HCT116 (cell line): ENCODE measurements around the gene KRTAP10-8. TPM values are rescaled to one million over a fixed set of nuclear protein-coding genes. Genes with fewer than 3 reads are reported as not detected.

ENCODE experiments used
- ATAC-seq: fragments of 200-7000 bp; cut with Tn5 transposase; 2 replicates; pipeline ENCODE4 v1.9.1; 2020; ENCODE audit warnings: mild to moderate bottlenecking, moderate library complexity
- BruUV-seq: library from RNA; stranded (reverse); fragments of 400-500 nt; replicated peaks from 2 replicates; lab custom pipeline; 2021; lab: Mats Ljungman, UMichigan
- CTCF ChIA-PET: fragments of 300-600 bp; sonication (Branson Sonifier 250); formaldehyde crosslinking; loops from one replicate; lab custom pipeline; 2021; ENCODE audit warnings: antibody characterized with exemption; lab: Charles Lee
- POLR2A ChIA-PET: fragments of 300-600, 350-600 bp; sonication (Branson Sonifier 250); formaldehyde crosslinking; loops from one replicate; lab custom pipeline; 2021; ENCODE audit warnings: antibody characterized with exemption; lab: Charles Lee
- RAD21 ChIA-PET, 2 experiments: fragments of 300-600 bp; sonication (Branson Sonifier 250); formaldehyde crosslinking; loops; one replicate each; lab custom pipeline; 2023; ENCODE audit warnings: low total read pairs in 2 of 2; ENCODE audit not compliant: uncharacterized antibody in 2 of 2, unreplicated experiment in 2 of 2, low non-redundant PET in 1 of 2; lab: Charles Lee
- DNase-seq: peaks from one replicate; pipeline ENCODE4 v3.0.0-alpha.2; 2010; ENCODE audit warnings: low read depth, low spot score
- H2AFZ ChIP-seq: fragments of 200-600 bp; shearing (Covaris generic), sonication (generic); 2 replicates; pipeline ENCODE4 v1.6.1; 2017; ENCODE audit warnings: low read depth, mixed run types, mixed read lengths, antibody characterized with exemption, low read length; ENCODE audit not compliant: poor library complexity, severe bottlenecking
- H3K27ac ChIP-seq: 2 replicates; pipeline ENCODE4 v1.5.1; 2012; ENCODE audit warnings: low read depth, low read length
- H3K27me3 ChIP-seq: fragments of 200-600 bp; sonication (generic); 2 replicates; pipeline ENCODE4 v1.6.1; 2016; ENCODE audit warnings: mixed run types, low read length, mixed read lengths; ENCODE audit not compliant: insufficient read depth
- H3K36me3 ChIP-seq, 2 experiments: fragments of 200-500 bp in 1 of 2; fragments of 200-600 bp in 1 of 2; sonication (Bioruptor generic) in 1 of 2; sonication (generic) in 1 of 2; 2 replicates each; pipeline versions ENCODE4 v1.5.1 to v1.6.1; 2014 to 2016; ENCODE audit warnings: low read length in 2 of 2, inconsistent platforms in 1 of 2, mixed read lengths in 1 of 2, mixed run types in 1 of 2; ENCODE audit not compliant: insufficient read depth in 2 of 2, control insufficient read depth in 1 of 2
- H3K4me1 ChIP-seq, 2 experiments: fragments of 200-600 bp in 1 of 2; sonication (generic) in 1 of 2; 2 replicates each; pipeline versions ENCODE4 v1.5.1 to v1.6.1; 2012 to 2017; ENCODE audit warnings: low read length in 2 of 2, inconsistent platforms in 1 of 2, mild to moderate bottlenecking in 1 of 2, mixed read lengths in 1 of 2, mixed run types in 1 of 2, moderate library complexity in 1 of 2; ENCODE audit not compliant: insufficient read depth in 2 of 2, control insufficient read depth in 1 of 2
- H3K4me2 ChIP-seq: fragments of 200-600 bp; sonication (generic); 2 replicates; pipeline ENCODE4 v1.6.1; 2017; ENCODE audit warnings: mixed run types, low read length, mixed read lengths
- H3K4me3 ChIP-seq, 2 experiments: fragments of 200-600 bp in 1 of 2; sonication (generic) in 1 of 2; replicated peaks in 1 of 2; 2 replicates each; pipeline ENCODE4 v1.5.1; 2011 to 2016; ENCODE audit warnings: low read length in 2 of 2, control low read depth in 1 of 2, low read depth in 1 of 2, mild to moderate bottlenecking in 1 of 2, mixed read lengths in 1 of 2, mixed run types in 1 of 2
- H3K79me2 ChIP-seq: fragments of 200-600 bp; sonication (generic); 2 replicates; pipeline ENCODE4 v1.6.1; 2017; ENCODE audit warnings: mild to moderate bottlenecking, mixed run types, low read length, moderate library complexity, mixed read lengths; ENCODE audit not compliant: insufficient read depth
- H3K9ac ChIP-seq: fragments of 200-600 bp; sonication (generic); 2 replicates; pipeline ENCODE4 v1.6.1; 2016; ENCODE audit warnings: low read length, mixed read lengths
- H3K9me2 ChIP-seq: fragments of 200-600 bp; sonication (generic), shearing (Covaris generic); 2 replicates; pipeline ENCODE4 v1.6.1; 2017; ENCODE audit warnings: mixed run types, mild to moderate bottlenecking, moderate library complexity; ENCODE audit not compliant: insufficient read depth
- H3K9me3 ChIP-seq, 2 experiments: fragments of 200-500 bp in 1 of 2; fragments of 200-600 bp in 1 of 2; sonication (Bioruptor generic) in 1 of 2; sonication (generic) in 1 of 2; 2 replicates each; pipeline ENCODE4 v1.6.1; 2014 to 2017; ENCODE audit warnings: low read length in 2 of 2, mixed read lengths in 2 of 2, inconsistent platforms in 1 of 2, low read depth in 1 of 2, mild to moderate bottlenecking in 1 of 2, mixed run types in 1 of 2, moderate library complexity in 1 of 2; ENCODE audit not compliant: control insufficient read depth in 1 of 2, insufficient read depth in 1 of 2
- H4K20me1 ChIP-seq: fragments of 200-600 bp; sonication (generic), shearing (Covaris generic); 2 replicates; pipeline ENCODE4 v1.6.1; 2017; ENCODE audit warnings: mixed run types, mild to moderate bottlenecking, moderate library complexity; ENCODE audit not compliant: insufficient read depth
- CBX3 ChIP-seq: IDR thresholded peaks from 2 replicates; pipeline ENCODE4 v1.6.1; 2012; ENCODE audit warnings: low read depth
- EGR1 ChIP-seq: IDR thresholded peaks from 2 replicates; pipeline ENCODE4 v1.6.1; 2012; ENCODE audit warnings: low read depth
- EZH2phosphoT487 ChIP-seq: fragments of 200-600 bp; IDR thresholded peaks from 2 replicates; pipeline ENCODE4 v1.6.1; 2018; ENCODE audit warnings: antibody characterized with exemption, borderline replicate concordance
- POLR2A ChIP-seq: IDR thresholded peaks from 2 replicates; pipeline ENCODE4 v1.7.0; 2011; ENCODE audit warnings: borderline replicate concordance; ENCODE audit not compliant: insufficient read depth, insufficient read length; ENCODE audit errors: extremely low read depth
- SIN3A ChIP-seq: IDR thresholded peaks from 2 replicates; pipeline ENCODE4 v1.6.1; 2012; ENCODE audit warnings: low read depth
- SRF ChIP-seq: IDR thresholded peaks from 2 replicates; pipeline ENCODE4 v1.6.1; 2012; ENCODE audit warnings: low read depth
- ZNF274 ChIP-seq: fragments of 200-500 bp; sonication (Bioruptor generic); IDR thresholded peaks from 2 replicates; pipeline ENCODE4 v1.6.1; 2014; ENCODE audit warnings: mild to moderate bottlenecking, low read depth, low read length, inconsistent platforms
- intact Hi-C: fragments of 100-400 bp; cut with micrococcal nuclease; formaldehyde crosslinking; loops from 2 replicates; pipeline ENCODE4 v1.10.0; 2022
- total RNA-seq: library from RNA; stranded (reverse); gene quantifications from one replicate; pipeline ENCODE4 v1.2.1, GENCODE V29; 2021; ENCODE audit not compliant: unreplicated experiment
- TF ChIP-seq, protein P1 (sequence below): IDR thresholded peaks from 2 replicates; pipeline ENCODE4 v1.6.1; 2012
- TF ChIP-seq, protein P2 (sequence below): IDR thresholded peaks from 2 replicates; pipeline ENCODE4 v1.6.1; 2011; ENCODE audit warnings: mild to moderate bottlenecking, low read length, moderate library complexity; ENCODE audit not compliant: insufficient replicate concordance; ENCODE audit errors: extremely low read depth
- TF ChIP-seq, protein P3 (sequence below), 3 experiments: fragments of 200-600 bp in 1 of 3; sonication (generic) in 1 of 3; IDR thresholded peaks in 2 of 3; conservative IDR thresholded peaks in 1 of 3; 2 replicates each; pipeline ENCODE4 v1.5.1; 2012 to 2017; ENCODE audit warnings: low read depth in 2 of 3, low read length in 2 of 3, antibody characterized with exemption in 1 of 3, borderline replicate concordance in 1 of 3, control low read depth in 1 of 3, mild to moderate bottlenecking in 1 of 3, mixed read lengths in 1 of 3, mixed run types in 1 of 3, moderate library complexity in 1 of 3; ENCODE audit not compliant: insufficient read depth in 1 of 3

The KRTAP10-8 gene
- total RNA-seq, 1 experiment from 2014 or later: not detected

DNA sequence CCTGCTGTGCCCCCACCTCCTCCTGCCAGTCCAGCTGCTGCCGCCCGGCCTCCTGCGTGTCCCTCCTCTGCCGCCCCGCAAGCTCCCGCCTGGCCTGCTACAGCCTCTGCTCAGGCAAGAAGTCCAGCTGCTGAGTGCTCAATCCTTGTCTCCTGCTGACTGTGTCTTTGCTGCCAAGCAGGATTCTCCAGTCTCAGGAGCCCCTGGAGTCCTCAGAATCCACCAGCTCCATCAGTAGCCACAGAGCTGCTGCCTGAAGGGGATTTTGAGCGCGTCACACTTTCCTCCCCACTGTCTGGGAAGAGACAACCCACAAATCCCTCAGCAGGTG is 35.3 kb downstream of the KRTAP10-8 start:
- Histone ChIP-seq H3K4me3 (no peak overlapping the region), H3K9ac (no peak overlapping the region), H3K27me3 (no peaks in the 10 kb centered on the region), H3K79me2 (no peaks in the 10 kb centered on the region), H3K36me3 (no peaks in the 10 kb centered on the region), H3K9me3 (peaks cover 6 to 17% of the 10 kb centered on the region in 2 experiments; a peak in 2 of 4 replicates), H3K9me2 (no peaks in the 10 kb centered on the region), H4K20me1 (no peaks in the 10 kb centered on the region), H3K4me1 (no peaks in the 10 kb centered on the region), H3K27ac (no peak overlapping the region), H3K4me2 (no peak overlapping the region), H2AFZ (no peak overlapping the region)
- ChIA-PET RAD21 (no interaction called here), POLR2A (no interaction called here), CTCF (no interaction called here)
- intact Hi-C loops: no loop called here
- DNase-seq (no peak), ATAC-seq (no peak)
- TF ChIP-seq, protein P1, sequence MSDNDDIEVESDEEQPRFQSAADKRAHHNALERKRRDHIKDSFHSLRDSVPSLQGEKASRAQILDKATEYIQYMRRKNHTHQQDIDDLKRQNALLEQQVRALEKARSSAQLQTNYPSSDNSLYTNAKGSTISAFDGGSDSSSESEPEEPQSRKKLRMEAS: no peak
- TF ChIP-seq SRF: no peak
- TF ChIP-seq EZH2phosphoT487: no peak
- TF ChIP-seq SIN3A: no peak
- TF ChIP-seq CBX3: no peak
- no peak for TF ChIP-seq EGR1
- TF ChIP-seq, protein P2, sequence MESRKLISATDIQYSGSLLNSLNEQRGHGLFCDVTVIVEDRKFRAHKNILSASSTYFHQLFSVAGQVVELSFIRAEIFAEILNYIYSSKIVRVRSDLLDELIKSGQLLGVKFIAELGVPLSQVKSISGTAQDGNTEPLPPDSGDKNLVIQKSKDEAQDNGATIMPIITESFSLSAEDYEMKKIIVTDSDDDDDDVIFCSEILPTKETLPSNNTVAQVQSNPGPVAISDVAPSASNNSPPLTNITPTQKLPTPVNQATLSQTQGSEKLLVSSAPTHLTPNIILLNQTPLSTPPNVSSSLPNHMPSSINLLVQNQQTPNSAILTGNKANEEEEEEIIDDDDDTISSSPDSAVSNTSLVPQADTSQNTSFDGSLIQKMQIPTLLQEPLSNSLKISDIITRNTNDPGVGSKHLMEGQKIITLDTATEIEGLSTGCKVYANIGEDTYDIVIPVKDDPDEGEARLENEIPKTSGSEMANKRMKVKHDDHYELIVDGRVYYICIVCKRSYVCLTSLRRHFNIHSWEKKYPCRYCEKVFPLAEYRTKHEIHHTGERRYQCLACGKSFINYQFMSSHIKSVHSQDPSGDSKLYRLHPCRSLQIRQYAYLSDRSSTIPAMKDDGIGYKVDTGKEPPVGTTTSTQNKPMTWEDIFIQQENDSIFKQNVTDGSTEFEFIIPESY: no peak
- BruUV-seq: no TSS peak

DNA sequence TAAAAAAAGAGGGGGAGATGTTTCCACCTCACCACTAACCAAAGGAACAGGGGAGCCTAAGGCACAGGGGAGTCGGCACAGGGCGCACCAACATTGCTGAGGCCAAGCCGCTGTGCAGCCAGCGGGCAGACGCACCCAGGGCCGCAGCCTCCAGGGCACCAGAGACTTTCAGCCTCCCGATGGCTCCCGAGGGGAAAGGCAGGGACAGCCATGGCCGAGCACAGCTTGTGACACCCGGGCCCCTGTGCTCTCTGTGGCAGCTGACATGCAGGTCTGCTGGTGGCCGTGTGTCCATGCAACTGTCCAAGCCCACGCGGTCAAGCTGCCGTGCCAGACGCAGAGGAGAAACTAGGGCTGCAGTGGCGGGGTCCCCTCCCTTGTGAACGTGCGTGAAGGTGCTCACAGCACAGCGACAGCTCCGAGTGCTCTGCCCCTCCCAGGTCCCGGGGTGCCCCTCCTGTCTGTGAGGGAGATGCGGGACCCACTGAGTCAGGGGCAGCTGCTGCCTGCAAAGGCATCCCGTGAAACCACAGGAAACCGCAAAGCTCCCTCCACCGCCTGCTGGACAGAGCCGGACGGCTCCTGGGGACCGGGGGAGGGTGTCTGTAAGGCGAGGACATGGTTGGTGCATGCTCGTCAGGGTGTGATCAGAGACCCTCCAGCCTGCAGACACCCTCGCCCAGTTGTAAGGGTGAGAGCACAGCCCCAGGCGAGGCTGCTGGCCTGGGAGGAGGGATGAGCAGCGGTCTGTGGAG is 36.9 kb downstream of the KRTAP10-8 start:
- Histone ChIP-seq H3K9ac (no peak overlapping the region), H3K4me1 (no peaks in the 10 kb centered on the region), H3K9me2 (no peaks in the 10 kb centered on the region), H3K9me3 (peaks cover 4 to 15% of the 10 kb centered on the region in 2 experiments; a peak in 2 of 4 replicates), H3K27me3 (no peaks in the 10 kb centered on the region), H3K4me3 (no peak overlapping the region), H2AFZ (no peak overlapping the region), H3K27ac (no peak overlapping the region), H3K4me2 (no peak overlapping the region), H4K20me1 (no peaks in the 10 kb centered on the region), H3K79me2 (no peaks in the 10 kb centered on the region), H3K36me3 (no peaks in the 10 kb centered on the region)
- ATAC-seq (no peak), DNase-seq (no peak)
- ChIA-PET CTCF (no interaction called here), POLR2A (no interaction called here), RAD21 (no interaction called here)
- BruUV-seq: no TSS peak
- TF ChIP-seq POLR2A (no peak), ZNF274 (no peak)
- TF ChIP-seq, protein P3, sequence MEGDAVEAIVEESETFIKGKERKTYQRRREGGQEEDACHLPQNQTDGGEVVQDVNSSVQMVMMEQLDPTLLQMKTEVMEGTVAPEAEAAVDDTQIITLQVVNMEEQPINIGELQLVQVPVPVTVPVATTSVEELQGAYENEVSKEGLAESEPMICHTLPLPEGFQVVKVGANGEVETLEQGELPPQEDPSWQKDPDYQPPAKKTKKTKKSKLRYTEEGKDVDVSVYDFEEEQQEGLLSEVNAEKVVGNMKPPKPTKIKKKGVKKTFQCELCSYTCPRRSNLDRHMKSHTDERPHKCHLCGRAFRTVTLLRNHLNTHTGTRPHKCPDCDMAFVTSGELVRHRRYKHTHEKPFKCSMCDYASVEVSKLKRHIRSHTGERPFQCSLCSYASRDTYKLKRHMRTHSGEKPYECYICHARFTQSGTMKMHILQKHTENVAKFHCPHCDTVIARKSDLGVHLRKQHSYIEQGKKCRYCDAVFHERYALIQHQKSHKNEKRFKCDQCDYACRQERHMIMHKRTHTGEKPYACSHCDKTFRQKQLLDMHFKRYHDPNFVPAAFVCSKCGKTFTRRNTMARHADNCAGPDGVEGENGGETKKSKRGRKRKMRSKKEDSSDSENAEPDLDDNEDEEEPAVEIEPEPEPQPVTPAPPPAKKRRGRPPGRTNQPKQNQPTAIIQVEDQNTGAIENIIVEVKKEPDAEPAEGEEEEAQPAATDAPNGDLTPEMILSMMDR (IDR thresholded peaks at IDR 0.05 in 2 of 3, conservative IDR thresholded peaks at IDR 0.05 in 1 of 3; ENCODE audit: borderline replicate concordance in 1 of 3, insufficient read depth in 1 of 3, low read depth in 2 of 3, low read length in 2 of 3): no peak
- intact Hi-C loops: no loop called here
